HepG2 (cell line): ENCODE measurements around the gene ADSS1. TPM values are rescaled to one million over a fixed set of nuclear protein-coding genes. Genes with fewer than 3 reads are reported as not detected.
A peak's percentile ranks its signal among the peaks of the same experiment; 100 is the strongest.

Source experiments
- CREM ChIP-seq, 2 experiments: sonication (generic) in 1 of 2; formaldehyde crosslinking in 1 of 2; IDR thresholded peaks; 2 replicates each; pipeline versions ENCODE4 v1.4.0 to v1.6.1; 2016 to 2020; ENCODE audit warnings: antibody characterized with exemption in 1 of 2, mild to moderate bottlenecking in 1 of 2, missing genetic modification reagents in 1 of 2
- HOXA5 ChIP-seq: sonication (generic); formaldehyde crosslinking; IDR thresholded peaks from 2 replicates; pipeline ENCODE4 v1.4.0; 2020; ENCODE audit warnings: missing genetic modification reagents
- JUNB ChIP-seq: sonication (generic); formaldehyde crosslinking; IDR thresholded peaks from 2 replicates; pipeline ENCODE4 v1.8.0; 2022; ENCODE audit warnings: missing genetic modification reagents, mild to moderate bottlenecking, borderline replicate concordance
- MEF2D ChIP-seq: sonication (generic); formaldehyde crosslinking; IDR thresholded peaks from 2 replicates; pipeline ENCODE4 v1.5.1; 2020; ENCODE audit warnings: mild to moderate bottlenecking, missing genetic modification reagents
- SP2 ChIP-seq: sonication (generic); formaldehyde crosslinking; IDR thresholded peaks from 2 replicates; pipeline ENCODE4 v1.5.1; 2020; ENCODE audit warnings: mild to moderate bottlenecking, missing genetic modification reagents
- SRF ChIP-seq: IDR thresholded peaks from 2 replicates; pipeline ENCODE4 v1.6.1; 2011; ENCODE audit warnings: mild to moderate bottlenecking, low read depth, low read length, moderate library complexity
- TBP ChIP-seq: sonication (generic); formaldehyde crosslinking; IDR thresholded peaks from 2 replicates; pipeline ENCODE4 v1.5.0; 2020; ENCODE audit warnings: missing genetic modification reagents
- XBP1 ChIP-seq: sonication (generic); formaldehyde crosslinking; IDR thresholded peaks from 2 replicates; pipeline ENCODE4 v1.5.0; 2020; ENCODE audit warnings: missing genetic modification reagents
- ZMYM4 ChIP-seq: sonication (generic); formaldehyde crosslinking; IDR thresholded peaks from 2 replicates; pipeline ENCODE4 v1.8.1; 2023; ENCODE audit warnings: mild to moderate bottlenecking, missing genetic modification reagents
- ZNF230 ChIP-seq: sonication (generic); formaldehyde crosslinking; IDR thresholded peaks from 2 replicates; pipeline ENCODE4 v1.4.0; 2020; ENCODE audit warnings: mild to moderate bottlenecking, missing genetic modification reagents
- polyA plus RNA-seq, 8 experiments: library from polyadenylated mRNA; depleted of rRNA in 3 of 8; stranded (reverse) in 7 of 8; unstranded in 1 of 8; fragments of >200 nt; fragmentation: Illumina TruSeq in 4 of 8; extraction: Trizol in 4 of 8; gene quantifications; 2 replicates each; pipeline versions ENCODE4 v1.2.1 to v1.2.3, GENCODE V29; 2011 to 2016; ENCODE audit warnings: low read depth in 4 of 8, missing spikeins in 1 of 8, mixed read lengths in 1 of 8; ENCODE audit not compliant: insufficient read depth in 1 of 8
- total RNA-seq, 5 experiments: library from RNA; depleted of rRNA; stranded (reverse); fragments of >200 nt; fragmentation: Illumina TruSeq; extraction: Trizol; gene quantifications; 2 replicates each; pipeline ENCODE4 v1.2.3, GENCODE V29; 2016; ENCODE audit warnings: low read depth in 1 of 5
- TF ChIP-seq, protein P1 (sequence below): sonication (generic); formaldehyde crosslinking; conservative IDR thresholded peaks from 2 replicates; pipeline ENCODE4 v1.4.0; 2020; ENCODE audit warnings: mild to moderate bottlenecking, missing genetic modification reagents, moderate library complexity
- TF ChIP-seq, protein P2 (sequence below): sonication (generic); formaldehyde crosslinking; IDR thresholded peaks from 2 replicates; pipeline ENCODE4 v1.5.1; 2020; ENCODE audit warnings: missing genetic modification reagents, mild to moderate bottlenecking, borderline replicate concordance
- TF ChIP-seq, protein P3 (sequence below): sonication (generic); formaldehyde crosslinking; IDR thresholded peaks from 2 replicates; pipeline ENCODE4 v1.5.1; 2020; ENCODE audit warnings: missing genetic modification reagents, mild to moderate bottlenecking, borderline replicate concordance
- TF ChIP-seq, protein P4 (sequence below): sonication (generic); formaldehyde crosslinking; IDR thresholded peaks from 2 replicates; pipeline ENCODE4 v1.4.0; 2020; ENCODE audit warnings: mild to moderate bottlenecking, missing genetic modification reagents
- TF ChIP-seq, protein P5 (sequence below): sonication (generic); formaldehyde crosslinking; IDR thresholded peaks from 2 replicates; pipeline ENCODE4 v1.4.0; 2020; ENCODE audit warnings: missing genetic modification reagents
- TF ChIP-seq, protein P6 (sequence below): IDR thresholded peaks from 2 replicates; pipeline ENCODE4 v1.6.1; 2016; ENCODE audit warnings: low read depth, control low read depth
- TF ChIP-seq, protein P7 (sequence below): sonication (generic); formaldehyde crosslinking; IDR thresholded peaks from 2 replicates; pipeline ENCODE4 v1.5.0; 2020; ENCODE audit warnings: missing genetic modification reagents

The ADSS1 gene
- total and polyA plus RNA-seq, 2 of the 13 experiments (the other 11 are each of a cell fraction or from before 2014, with no cell fraction given), result 1.0 to 36.7 TPM

DNA sequence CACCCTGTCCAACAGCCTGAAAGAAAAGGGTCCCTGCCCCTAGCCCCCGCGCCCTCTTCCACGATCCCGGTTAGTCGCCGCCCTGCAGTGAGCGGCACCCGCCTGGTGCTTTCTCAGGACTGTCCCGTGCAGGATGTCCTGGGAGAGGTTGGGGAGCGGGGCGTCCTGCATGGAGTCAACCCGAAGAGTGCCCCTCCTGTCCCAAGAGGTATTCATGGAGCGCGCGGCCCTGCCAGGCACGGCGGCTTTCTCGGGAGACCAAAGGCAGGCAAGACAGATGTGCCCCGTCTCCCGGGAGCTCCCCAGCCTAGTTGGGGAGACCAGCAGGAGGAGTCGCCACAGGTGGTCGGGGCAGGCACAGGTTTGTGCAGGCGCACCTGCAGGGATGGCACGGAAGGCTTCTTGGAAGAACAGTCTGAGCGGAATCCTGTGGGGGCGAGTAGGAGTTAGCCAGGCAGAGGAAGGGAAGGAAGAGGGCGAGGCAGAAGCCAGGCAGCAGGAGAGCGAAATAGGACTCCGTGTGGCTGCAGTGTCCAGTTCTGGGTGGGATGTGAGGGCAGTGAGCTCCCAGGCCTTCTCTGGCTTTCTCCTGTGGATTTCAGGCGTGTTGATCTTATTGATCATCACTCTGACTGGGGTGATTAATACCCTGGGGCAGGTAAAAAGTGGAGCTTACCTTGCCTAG, 29.6 kb downstream of the ADSS1 start (continued):
- TF ChIP-seq, protein P1, sequence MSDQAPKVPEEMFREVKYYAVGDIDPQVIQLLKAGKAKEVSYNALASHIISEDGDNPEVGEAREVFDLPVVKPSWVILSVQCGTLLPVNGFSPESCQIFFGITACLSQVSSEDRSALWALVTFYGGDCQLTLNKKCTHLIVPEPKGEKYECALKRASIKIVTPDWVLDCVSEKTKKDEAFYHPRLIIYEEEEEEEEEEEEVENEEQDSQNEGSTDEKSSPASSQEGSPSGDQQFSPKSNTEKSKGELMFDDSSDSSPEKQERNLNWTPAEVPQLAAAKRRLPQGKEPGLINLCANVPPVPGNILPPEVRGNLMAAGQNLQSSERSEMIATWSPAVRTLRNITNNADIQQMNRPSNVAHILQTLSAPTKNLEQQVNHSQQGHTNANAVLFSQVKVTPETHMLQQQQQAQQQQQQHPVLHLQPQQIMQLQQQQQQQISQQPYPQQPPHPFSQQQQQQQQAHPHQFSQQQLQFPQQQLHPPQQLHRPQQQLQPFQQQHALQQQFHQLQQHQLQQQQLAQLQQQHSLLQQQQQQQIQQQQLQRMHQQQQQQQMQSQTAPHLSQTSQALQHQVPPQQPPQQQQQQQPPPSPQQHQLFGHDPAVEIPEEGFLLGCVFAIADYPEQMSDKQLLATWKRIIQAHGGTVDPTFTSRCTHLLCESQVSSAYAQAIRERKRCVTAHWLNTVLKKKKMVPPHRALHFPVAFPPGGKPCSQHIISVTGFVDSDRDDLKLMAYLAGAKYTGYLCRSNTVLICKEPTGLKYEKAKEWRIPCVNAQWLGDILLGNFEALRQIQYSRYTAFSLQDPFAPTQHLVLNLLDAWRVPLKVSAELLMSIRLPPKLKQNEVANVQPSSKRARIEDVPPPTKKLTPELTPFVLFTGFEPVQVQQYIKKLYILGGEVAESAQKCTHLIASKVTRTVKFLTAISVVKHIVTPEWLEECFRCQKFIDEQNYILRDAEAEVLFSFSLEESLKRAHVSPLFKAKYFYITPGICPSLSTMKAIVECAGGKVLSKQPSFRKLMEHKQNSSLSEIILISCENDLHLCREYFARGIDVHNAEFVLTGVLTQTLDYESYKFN, result no peak
- TF ChIP-seq SRF (no peak), TBP (CRISPR knock-in tag) (no peak), MEF2D (CRISPR knock-in tag) (no peak; the same call in 1 of the 2 replicates), CREM (IDR thresholded peaks at IDR 0.05) (no peak), CREM (CRISPR knock-in tag; IDR thresholded peaks at IDR 0.05) (no peak), ZNF230 (CRISPR knock-in tag) (0 out of 2 replicates have a peak, but pooled peaks have one; percentile 6), XBP1 (CRISPR knock-in tag) (no peak), ZMYM4 (CRISPR knock-in tag) (no peak), HOXA5 (no peak), JUNB (CRISPR knock-in tag) (0 out of 2 replicates have a peak, but pooled peaks have one; percentile 7), SP2 (CRISPR knock-in tag) (no peak)
- TF ChIP-seq, protein P2, sequence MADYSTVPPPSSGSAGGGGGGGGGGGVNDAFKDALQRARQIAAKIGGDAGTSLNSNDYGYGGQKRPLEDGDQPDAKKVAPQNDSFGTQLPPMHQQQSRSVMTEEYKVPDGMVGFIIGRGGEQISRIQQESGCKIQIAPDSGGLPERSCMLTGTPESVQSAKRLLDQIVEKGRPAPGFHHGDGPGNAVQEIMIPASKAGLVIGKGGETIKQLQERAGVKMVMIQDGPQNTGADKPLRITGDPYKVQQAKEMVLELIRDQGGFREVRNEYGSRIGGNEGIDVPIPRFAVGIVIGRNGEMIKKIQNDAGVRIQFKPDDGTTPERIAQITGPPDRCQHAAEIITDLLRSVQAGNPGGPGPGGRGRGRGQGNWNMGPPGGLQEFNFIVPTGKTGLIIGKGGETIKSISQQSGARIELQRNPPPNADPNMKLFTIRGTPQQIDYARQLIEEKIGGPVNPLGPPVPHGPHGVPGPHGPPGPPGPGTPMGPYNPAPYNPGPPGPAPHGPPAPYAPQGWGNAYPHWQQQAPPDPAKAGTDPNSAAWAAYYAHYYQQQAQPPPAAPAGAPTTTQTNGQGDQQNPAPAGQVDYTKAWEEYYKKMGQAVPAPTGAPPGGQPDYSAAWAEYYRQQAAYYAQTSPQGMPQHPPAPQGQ, result no peak
- TF ChIP-seq, protein P3, sequence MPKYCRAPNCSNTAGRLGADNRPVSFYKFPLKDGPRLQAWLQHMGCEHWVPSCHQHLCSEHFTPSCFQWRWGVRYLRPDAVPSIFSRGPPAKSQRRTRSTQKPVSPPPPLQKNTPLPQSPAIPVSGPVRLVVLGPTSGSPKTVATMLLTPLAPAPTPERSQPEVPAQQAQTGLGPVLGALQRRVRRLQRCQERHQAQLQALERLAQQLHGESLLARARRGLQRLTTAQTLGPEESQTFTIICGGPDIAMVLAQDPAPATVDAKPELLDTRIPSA (CRISPR knock-in tag), result peak; percentile 96; the same call in 1 of the 2 replicates
- TF ChIP-seq, protein P4, sequence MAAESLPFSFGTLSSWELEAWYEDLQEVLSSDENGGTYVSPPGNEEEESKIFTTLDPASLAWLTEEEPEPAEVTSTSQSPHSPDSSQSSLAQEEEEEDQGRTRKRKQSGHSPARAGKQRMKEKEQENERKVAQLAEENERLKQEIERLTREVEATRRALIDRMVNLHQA (CRISPR knock-in tag), result no peak
- TF ChIP-seq, protein P5, sequence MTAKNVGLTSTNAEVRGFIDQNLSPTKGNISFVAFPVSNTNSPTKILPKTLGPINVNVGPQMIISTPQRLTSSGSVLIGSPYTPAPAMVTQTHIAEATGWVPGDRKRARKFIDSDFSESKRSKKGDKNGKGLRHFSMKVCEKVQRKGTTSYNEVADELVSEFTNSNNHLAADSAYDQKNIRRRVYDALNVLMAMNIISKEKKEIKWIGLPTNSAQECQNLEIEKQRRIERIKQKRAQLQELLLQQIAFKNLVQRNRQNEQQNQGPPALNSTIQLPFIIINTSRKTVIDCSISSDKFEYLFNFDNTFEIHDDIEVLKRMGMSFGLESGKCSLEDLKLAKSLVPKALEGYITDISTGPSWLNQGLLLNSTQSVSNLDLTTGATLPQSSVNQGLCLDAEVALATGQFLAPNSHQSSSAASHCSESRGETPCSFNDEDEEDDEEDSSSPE (CRISPR knock-in tag), result no peak
- TF ChIP-seq, protein P6, sequence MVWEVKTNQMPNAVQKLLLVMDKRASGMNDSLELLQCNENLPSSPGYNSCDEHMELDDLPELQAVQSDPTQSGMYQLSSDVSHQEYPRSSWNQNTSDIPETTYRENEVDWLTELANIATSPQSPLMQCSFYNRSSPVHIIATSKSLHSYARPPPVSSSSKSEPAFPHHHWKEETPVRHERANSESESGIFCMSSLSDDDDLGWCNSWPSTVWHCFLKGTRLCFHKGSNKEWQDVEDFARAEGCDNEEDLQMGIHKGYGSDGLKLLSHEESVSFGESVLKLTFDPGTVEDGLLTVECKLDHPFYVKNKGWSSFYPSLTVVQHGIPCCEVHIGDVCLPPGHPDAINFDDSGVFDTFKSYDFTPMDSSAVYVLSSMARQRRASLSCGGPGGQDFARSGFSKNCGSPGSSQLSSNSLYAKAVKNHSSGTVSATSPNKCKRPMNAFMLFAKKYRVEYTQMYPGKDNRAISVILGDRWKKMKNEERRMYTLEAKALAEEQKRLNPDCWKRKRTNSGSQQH, result no peak
- TF ChIP-seq, protein P7, sequence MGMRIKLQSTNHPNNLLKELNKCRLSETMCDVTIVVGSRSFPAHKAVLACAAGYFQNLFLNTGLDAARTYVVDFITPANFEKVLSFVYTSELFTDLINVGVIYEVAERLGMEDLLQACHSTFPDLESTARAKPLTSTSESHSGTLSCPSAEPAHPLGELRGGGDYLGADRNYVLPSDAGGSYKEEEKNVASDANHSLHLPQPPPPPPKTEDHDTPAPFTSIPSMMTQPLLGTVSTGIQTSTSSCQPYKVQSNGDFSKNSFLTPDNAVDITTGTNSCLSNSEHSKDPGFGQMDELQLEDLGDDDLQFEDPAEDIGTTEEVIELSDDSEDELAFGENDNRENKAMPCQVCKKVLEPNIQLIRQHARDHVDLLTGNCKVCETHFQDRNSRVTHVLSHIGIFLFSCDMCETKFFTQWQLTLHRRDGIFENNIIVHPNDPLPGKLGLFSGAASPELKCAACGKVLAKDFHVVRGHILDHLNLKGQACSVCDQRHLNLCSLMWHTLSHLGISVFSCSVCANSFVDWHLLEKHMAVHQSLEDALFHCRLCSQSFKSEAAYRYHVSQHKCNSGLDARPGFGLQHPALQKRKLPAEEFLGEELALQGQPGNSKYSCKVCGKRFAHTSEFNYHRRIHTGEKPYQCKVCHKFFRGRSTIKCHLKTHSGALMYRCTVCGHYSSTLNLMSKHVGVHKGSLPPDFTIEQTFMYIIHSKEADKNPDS (CRISPR knock-in tag), result no peak
